WTC11 (cell line): ENCODE results near the gene GPER1. TPM values are rescaled to one million over a fixed set of nuclear protein-coding genes. Genes with fewer than 3 reads are reported as not detected.
"Not testable (repeated sequence)": the region's sequence is repeated elsewhere in the genome, so short reads cannot be mapped to it uniquely, and the experiment has no call there.

Source experiments
- ATAC-seq: fragments of 200-7000 bp; cut with Tn5 transposase; 2 replicates; pipeline ENCODE4 v1.10.0; 2021; ENCODE audit warnings: mild to moderate bottlenecking, moderate library complexity
- CTCF ChIA-PET: fragments of 300-600 bp; sonication (Branson Sonifier 250); formaldehyde crosslinking; loops from one replicate; lab custom pipeline; 2021; ENCODE audit warnings: antibody characterized with exemption; lab: Charles Lee
- POLR2A ChIA-PET: fragments of 350-600 bp; sonication (Branson Sonifier 250); formaldehyde crosslinking; loops from one replicate; lab custom pipeline; 2021; ENCODE audit warnings: antibody characterized with exemption; lab: Charles Lee
- DNase-seq: peaks from one replicate; pipeline ENCODE4 v3.0.0; 2021; ENCODE audit warnings: low spot score
- H3K27ac Mint-ChIP-seq: 2 replicates; pipeline ENCODE4 v1.8.0; 2021; ENCODE audit warnings: mixed read lengths
- H3K27me3 Mint-ChIP-seq: 2 replicates; pipeline ENCODE4 v1.8.0; 2021; ENCODE audit warnings: low read depth, mild to moderate bottlenecking, moderate library complexity, mixed read lengths
- H3K36me3 Mint-ChIP-seq: 2 replicates; pipeline ENCODE4 v1.8.0; 2021; ENCODE audit warnings: mixed read lengths
- H3K4me1 Mint-ChIP-seq: 2 replicates; pipeline ENCODE4 v1.8.0; 2022; ENCODE audit warnings: mixed read lengths
- H3K4me3 Mint-ChIP-seq: 2 replicates; pipeline ENCODE4 v1.8.0; 2021; ENCODE audit warnings: mild to moderate bottlenecking, moderate library complexity, mixed read lengths
- H3K9me3 Mint-ChIP-seq: 2 replicates; pipeline ENCODE4 v1.8.0; 2021; ENCODE audit warnings: mixed read lengths
- HMGA2 ChIP-seq: fragments of 250-450 bp; sonication (Bioruptor Pico); IDR thresholded peaks from 2 replicates; pipeline ENCODE4 v1.4.0; 2021; ENCODE audit warnings: mild to moderate bottlenecking, moderate library complexity
- NFATC4 ChIP-seq: fragments of 250-450 bp; sonication (Bioruptor Pico); IDR thresholded peaks from 2 replicates; pipeline ENCODE4 v1.9.0; 2021; ENCODE audit warnings: mild to moderate bottlenecking
- OVOL2 ChIP-seq: fragments of 250-450 bp; sonication (Bioruptor Pico); IDR thresholded peaks from 2 replicates; pipeline ENCODE4 v1.9.0; 2021; ENCODE audit warnings: mild to moderate bottlenecking, borderline replicate concordance
- PRRX2 ChIP-seq: fragments of 250-450 bp; sonication (Bioruptor Pico); IDR thresholded peaks from 2 replicates; pipeline ENCODE4 v1.8.0; 2021; ENCODE audit warnings: mild to moderate bottlenecking
- SOX15 ChIP-seq: fragments of 250-450 bp; sonication (Bioruptor Pico); IDR thresholded peaks from 2 replicates; pipeline ENCODE4 v1.9.0; 2021; ENCODE audit warnings: mild to moderate bottlenecking
- TCF7 ChIP-seq: sonication (generic); formaldehyde crosslinking; IDR thresholded peaks from 2 replicates; pipeline ENCODE4 v1.8.0; 2022; ENCODE audit warnings: mild to moderate bottlenecking, low read depth, missing genetic modification reagents, moderate library complexity
- ZNF416 ChIP-seq: fragments of 250-450 bp; sonication (Bioruptor Pico); IDR thresholded peaks from 2 replicates; pipeline ENCODE4 v1.9.0; 2021; ENCODE audit warnings: mild to moderate bottlenecking, inconsistent platforms
- total RNA-seq: library from RNA; stranded (reverse); gene quantifications from 3 replicates; pipeline ENCODE4 v1.2.3, GENCODE V29; 2021
- TF ChIP-seq, protein P1 (sequence below): sonication (generic); formaldehyde crosslinking; IDR thresholded peaks from 2 replicates; pipeline ENCODE4 v1.8.1; 2023; ENCODE audit warnings: mild to moderate bottlenecking, missing genetic modification reagents
- TF ChIP-seq, protein P2 (sequence below): fragments of 250-450 bp; sonication (Bioruptor Pico); IDR thresholded peaks from 2 replicates; pipeline ENCODE4 v1.8.0; 2021; ENCODE audit warnings: mild to moderate bottlenecking
- TF ChIP-seq, protein P3 (sequence below): sonication (generic); formaldehyde crosslinking; IDR thresholded peaks from 2 replicates; pipeline ENCODE4 v1.8.0; 2022; ENCODE audit warnings: mild to moderate bottlenecking, missing genetic modification reagents
- TF ChIP-seq, protein P4 (sequence below): sonication (generic); formaldehyde crosslinking; IDR thresholded peaks from 2 replicates; pipeline ENCODE4 v1.8.1; 2023; ENCODE audit warnings: mild to moderate bottlenecking, missing genetic modification reagents, moderate library complexity

Gene GPER1
- total RNA-seq, 1 experiment from 2014 or later, result 0.28 TPM

DNA sequence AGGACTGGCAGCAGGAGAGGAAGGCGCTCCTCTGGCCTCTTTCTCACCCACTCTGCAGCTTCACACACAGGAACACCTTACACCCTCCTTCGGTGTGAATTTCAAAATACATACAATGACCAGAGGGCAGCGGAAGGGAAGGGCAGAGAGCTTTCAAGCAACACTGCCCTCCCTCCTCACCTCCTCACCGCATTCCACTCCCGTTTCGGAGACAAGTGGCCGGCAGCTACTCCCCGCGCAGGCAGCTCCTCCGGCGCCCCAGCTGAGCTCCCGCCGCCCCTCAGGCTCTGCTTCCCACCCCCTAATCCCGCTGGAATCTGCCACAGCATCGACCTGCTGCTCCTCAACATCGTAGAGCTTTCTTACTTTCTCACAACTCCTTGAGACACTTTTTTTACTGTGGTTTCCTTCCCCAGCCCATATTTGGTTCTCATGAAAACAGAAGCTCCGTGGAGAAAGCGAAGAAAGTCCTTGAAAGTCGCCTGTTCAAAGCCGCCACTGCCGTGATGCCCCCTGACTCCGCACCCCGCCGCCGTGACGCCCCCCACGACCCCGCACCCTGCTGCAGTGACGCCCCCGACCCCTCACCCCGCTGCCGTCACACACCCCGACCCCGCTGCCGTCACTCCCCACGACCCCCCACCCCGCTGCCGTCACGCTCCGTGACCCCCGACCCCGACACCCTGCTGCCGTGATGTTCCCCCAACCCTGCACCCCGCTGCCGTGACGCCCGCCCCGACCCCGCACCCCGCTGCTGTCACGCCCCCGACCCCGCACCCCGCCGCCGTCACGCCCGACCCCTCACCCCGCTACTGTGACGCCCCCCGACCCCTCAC lies 14.6 kb upstream of the GPER1 start (continued):
- TF ChIP-seq, protein P1, sequence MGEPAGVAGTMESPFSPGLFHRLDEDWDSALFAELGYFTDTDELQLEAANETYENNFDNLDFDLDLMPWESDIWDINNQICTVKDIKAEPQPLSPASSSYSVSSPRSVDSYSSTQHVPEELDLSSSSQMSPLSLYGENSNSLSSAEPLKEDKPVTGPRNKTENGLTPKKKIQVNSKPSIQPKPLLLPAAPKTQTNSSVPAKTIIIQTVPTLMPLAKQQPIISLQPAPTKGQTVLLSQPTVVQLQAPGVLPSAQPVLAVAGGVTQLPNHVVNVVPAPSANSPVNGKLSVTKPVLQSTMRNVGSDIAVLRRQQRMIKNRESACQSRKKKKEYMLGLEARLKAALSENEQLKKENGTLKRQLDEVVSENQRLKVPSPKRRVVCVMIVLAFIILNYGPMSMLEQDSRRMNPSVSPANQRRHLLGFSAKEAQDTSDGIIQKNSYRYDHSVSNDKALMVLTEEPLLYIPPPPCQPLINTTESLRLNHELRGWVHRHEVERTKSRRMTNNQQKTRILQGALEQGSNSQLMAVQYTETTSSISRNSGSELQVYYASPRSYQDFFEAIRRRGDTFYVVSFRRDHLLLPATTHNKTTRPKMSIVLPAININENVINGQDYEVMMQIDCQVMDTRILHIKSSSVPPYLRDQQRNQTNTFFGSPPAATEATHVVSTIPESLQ (CRISPR knock-in tag), result no peak
- TF ChIP-seq, protein P2, sequence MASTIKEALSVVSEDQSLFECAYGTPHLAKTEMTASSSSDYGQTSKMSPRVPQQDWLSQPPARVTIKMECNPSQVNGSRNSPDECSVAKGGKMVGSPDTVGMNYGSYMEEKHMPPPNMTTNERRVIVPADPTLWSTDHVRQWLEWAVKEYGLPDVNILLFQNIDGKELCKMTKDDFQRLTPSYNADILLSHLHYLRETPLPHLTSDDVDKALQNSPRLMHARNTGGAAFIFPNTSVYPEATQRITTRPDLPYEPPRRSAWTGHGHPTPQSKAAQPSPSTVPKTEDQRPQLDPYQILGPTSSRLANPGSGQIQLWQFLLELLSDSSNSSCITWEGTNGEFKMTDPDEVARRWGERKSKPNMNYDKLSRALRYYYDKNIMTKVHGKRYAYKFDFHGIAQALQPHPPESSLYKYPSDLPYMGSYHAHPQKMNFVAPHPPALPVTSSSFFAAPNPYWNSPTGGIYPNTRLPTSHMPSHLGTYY (CRISPR knock-in tag), result no peak
- no peak for TF ChIP-seq SOX15 (CRISPR knock-in tag)
- no peak for TF ChIP-seq HMGA2 (CRISPR knock-in tag)
- no peak for TF ChIP-seq ZNF416 (CRISPR knock-in tag)
- TF ChIP-seq PRRX2, result no peak
- TF ChIP-seq, protein P3, sequence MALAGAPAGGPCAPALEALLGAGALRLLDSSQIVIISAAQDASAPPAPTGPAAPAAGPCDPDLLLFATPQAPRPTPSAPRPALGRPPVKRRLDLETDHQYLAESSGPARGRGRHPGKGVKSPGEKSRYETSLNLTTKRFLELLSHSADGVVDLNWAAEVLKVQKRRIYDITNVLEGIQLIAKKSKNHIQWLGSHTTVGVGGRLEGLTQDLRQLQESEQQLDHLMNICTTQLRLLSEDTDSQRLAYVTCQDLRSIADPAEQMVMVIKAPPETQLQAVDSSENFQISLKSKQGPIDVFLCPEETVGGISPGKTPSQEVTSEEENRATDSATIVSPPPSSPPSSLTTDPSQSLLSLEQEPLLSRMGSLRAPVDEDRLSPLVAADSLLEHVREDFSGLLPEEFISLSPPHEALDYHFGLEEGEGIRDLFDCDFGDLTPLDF (CRISPR knock-in tag), result no peak
- TF ChIP-seq TCF7 (CRISPR knock-in tag), result no peak
- TF ChIP-seq NFATC4, result no peak
- TF ChIP-seq, protein P4, sequence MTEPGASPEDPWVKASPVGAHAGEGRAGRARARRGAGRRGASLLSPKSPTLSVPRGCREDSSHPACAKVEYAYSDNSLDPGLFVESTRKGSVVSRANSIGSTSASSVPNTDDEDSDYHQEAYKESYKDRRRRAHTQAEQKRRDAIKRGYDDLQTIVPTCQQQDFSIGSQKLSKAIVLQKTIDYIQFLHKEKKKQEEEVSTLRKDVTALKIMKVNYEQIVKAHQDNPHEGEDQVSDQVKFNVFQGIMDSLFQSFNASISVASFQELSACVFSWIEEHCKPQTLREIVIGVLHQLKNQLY (CRISPR knock-in tag), result no peak

DNA sequence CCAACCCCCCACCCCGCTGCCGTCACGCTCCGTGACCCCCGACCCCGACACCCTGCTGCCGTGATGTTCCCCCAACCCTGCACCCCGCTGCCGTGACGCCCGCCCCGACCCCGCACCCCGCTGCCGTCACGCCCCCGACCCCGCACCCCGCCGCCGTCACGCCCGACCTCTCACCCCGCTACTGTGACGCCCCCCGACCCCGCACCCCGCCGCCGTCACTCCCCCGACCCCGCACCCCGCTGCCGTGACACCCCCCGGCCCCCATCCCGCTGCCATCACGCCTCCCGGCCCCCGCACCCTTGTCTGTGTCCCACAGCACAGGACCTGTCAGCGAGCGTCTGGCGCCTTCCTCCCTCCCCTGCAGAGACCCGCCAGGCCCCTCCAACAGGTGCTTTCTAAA lies 13.9 kb upstream of the GPER1 start:
- CTCF ChIA-PET, result interaction anchor here (1.2 to 2.2 kb wide), 4 partner anchors 8 to 102 kb away, joined by 4 to 15 read pairs (median 6); no protein-coding TSS in a partner anchor
- H3K36me3 Mint-ChIP-seq, H3K4me3 Mint-ChIP-seq, POLR2A ChIA-PET, H3K9me3 Mint-ChIP-seq, DNase-seq, H3K4me1 Mint-ChIP-seq, ATAC-seq, H3K27me3 Mint-ChIP-seq: not testable (repeated sequence)
- H3K27ac Mint-ChIP-seq, result peak overlapping the region; percentile 84

DNA sequence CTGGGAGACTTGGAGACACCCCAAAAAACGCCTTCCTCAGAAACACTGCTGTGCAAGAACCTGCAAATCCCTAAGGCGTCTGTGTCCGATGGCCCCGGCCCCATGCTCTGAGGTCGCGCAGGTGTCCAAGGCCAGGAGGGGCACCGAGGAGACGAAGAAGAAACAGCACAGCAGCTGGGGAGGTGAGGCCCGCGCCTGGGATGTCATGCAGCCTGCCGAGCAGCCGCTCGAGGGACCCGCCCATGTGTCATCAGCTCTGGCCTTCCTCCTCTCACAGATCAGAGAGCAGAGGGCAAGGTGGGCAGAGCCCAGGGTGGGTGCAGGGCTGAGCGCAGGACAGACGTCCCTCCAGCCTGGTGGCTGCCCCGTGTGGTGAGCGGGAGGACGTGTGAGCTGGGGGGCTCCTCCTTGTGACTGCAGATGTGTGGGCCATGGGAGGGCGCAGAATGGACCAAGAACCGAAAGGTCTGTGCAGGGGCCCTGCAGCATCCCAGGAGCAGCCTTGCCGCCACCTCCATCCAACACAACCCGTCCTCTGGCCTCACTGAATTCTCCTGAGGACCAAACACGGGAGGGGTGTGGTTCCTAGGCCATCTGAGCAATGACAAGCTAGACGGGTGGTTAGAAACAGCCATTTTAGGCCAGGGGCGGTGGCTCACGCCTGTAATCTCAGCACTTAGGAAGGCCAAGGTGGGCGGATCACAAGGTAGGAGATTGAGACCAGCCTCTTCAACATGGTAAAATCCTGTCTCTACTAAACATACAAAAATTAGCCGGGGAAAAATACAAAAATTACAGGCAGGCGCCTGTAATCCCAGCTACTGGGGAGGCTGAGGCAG lies 13.1 kb upstream of the GPER1 start:
- peaks cover 8% of the 10 kb centered on the region; the same call in 1 of the 2 replicates for H3K36me3 Mint-ChIP-seq
- H3K27me3 Mint-ChIP-seq, result no peaks in the 10 kb centered on the region
- H3K27ac Mint-ChIP-seq, result no peak overlapping the region
- peaks cover 10% of the 10 kb centered on the region for H3K9me3 Mint-ChIP-seq
- no peak overlapping the region for H3K4me3 Mint-ChIP-seq
- ATAC-seq (peak; percentile 41), DNase-seq (no peak)
- ChIA-PET POLR2A (interaction anchor here (0.7 to 0.8 kb wide), 2 partner anchors 9 to 32 kb away, joined by 3 to 4 read pairs; no protein-coding TSS in a partner anchor), CTCF (interaction anchor here (0.7 to 2.2 kb wide), 6 partner anchors 9 to 96 kb away, joined by 3 to 15 read pairs (median 5); no protein-coding TSS in a partner anchor)
- no peaks in the 10 kb centered on the region for H3K4me1 Mint-ChIP-seq
- no peak for TF ChIP-seq OVOL2 (CRISPR knock-in tag)
- TF ChIP-seq, protein P2 (CRISPR knock-in tag), result no peak
